Esophagus mucosa (tissue), 1 donor: ENCODE results near the gene MRPL51. TPM values are rescaled to one million over a fixed set of nuclear protein-coding genes. Genes with fewer than 3 reads are reported as not detected.
A peak's percentile ranks its signal among the peaks of the same experiment; 100 is the strongest.
"Not testable (repeated sequence)": the region's sequence is repeated elsewhere in the genome, so short reads cannot be mapped to it uniquely, and the experiment has no call there.

Experiments used
- ATAC-seq: fragments of 200-7000 bp; cut with Tn5 transposase; one replicate; pipeline ENCODE4 v1.9.1; 2020
- total RNA-seq: library from RNA; stranded (reverse); gene quantifications from one replicate; pipeline ENCODE4 v1.2.4, GENCODE V29; 2023
- donor health status: DM: yes; HTN: yes; CAD: no.

The MRPL51 gene
- 180 TPM for total RNA-seq

DNA sequence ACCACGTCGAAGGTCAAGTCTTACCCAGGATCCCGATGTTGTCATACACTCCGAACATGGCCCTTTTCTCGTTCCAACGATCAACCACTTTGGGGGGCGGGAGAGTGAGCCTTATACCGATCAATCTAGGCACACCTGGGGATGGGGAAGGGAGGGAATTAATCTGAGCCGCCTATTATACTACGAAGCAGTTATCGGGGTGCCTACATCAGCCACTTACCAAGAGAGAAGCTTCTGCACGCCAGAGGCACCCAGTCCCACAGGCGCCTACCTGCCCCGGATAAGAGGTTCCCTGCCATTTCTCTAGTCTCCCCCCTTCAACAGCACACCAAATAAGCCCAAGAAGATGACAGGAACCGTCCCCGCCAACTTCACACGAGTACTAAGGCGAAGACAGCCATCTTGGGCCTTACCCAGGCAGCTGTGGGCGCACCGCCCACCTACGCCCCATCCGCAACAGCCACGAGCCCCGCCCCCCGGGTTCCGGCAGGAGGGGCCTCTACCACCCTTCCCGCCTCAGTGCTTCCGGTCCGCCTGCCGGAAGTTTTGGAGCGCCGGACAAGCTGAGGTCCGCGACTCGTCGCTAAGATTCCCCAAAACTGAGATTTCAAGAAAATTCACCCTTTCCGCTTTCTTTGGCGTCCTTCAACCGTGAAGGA, at the start of gene MRPL51:
TSS of gene MRPL51 (minus strand) at position 425 of the 659 bp plus-strand sequence. CDS start at position 299, 126 bp downstream.
- peak; percentile 95 for ATAC-seq

GRCh38 chr12:6542209-6543009, 49.3 kb upstream of the MRPL51 start:
- ATAC-seq: no peak

DNA sequence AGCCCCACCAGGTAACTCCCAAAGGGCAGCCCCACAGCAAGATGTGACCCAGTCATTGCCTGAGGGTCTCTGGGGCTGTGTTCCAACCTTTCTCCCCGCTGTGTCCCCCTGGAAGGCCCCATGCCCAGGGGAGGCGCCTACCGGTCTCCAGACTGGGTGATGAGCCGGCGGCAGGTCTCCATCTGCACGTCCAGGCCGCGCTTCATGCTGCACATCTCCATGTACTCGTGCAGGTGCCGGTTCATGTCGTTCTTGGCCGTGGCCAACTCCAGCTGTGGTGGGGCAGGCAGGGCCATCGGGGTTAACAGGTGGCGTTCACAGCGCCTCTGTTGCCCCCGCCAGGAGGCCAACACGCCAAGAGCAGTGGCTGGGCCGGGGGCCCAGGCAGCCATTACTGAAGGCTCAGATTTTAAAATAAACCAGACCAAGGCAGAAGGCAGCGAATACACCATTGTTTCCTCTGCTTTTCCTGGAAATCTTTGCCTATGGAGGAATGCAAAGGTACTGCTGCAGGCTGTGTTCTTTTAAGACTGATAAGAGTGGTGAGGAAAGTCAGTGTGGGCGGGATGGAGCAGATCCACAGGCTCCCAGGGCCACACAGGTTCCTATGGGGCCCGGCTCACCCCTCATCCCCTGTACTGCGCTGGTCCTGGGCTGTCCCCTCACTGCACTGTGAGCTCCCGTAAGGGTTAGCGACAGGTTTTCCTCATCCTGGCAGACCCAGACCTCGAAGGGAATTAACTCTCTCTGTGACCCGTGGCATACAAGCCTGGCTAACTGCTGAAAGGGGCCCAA, 48.5 kb upstream of the MRPL51 start:
- ATAC-seq: no peak

GRCh38 chr12:6540181-6540877, 47.3 kb upstream of the MRPL51 start:
- ATAC-seq: peak; percentile 85

DNA sequence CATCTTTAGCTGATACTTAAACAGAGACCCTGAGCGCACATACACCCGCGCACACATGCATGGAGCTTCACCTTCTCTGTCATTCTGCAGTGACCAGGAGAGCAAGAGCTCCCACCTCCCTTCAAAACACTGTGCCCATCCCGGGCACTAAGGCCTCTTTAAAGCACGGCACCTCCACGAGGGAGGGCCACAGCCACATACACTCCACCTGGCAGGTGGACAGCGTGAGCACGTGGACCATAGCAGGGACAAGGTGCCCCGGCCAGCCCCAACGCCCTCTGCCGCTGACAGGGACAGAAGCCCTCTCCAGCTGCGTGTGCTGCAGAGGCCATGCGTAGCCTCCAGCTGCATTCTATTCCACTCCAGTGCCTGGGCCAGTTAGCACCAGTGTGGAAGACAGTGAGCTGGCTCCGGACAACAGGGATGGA, 46.7 kb upstream of the MRPL51 start:
- ATAC-seq: peak; percentile 9

- no peak for ATAC-seq
Observed at GRCh38 chr12:6539314-6539682, 46.2 kb upstream of the MRPL51 start.

DNA sequence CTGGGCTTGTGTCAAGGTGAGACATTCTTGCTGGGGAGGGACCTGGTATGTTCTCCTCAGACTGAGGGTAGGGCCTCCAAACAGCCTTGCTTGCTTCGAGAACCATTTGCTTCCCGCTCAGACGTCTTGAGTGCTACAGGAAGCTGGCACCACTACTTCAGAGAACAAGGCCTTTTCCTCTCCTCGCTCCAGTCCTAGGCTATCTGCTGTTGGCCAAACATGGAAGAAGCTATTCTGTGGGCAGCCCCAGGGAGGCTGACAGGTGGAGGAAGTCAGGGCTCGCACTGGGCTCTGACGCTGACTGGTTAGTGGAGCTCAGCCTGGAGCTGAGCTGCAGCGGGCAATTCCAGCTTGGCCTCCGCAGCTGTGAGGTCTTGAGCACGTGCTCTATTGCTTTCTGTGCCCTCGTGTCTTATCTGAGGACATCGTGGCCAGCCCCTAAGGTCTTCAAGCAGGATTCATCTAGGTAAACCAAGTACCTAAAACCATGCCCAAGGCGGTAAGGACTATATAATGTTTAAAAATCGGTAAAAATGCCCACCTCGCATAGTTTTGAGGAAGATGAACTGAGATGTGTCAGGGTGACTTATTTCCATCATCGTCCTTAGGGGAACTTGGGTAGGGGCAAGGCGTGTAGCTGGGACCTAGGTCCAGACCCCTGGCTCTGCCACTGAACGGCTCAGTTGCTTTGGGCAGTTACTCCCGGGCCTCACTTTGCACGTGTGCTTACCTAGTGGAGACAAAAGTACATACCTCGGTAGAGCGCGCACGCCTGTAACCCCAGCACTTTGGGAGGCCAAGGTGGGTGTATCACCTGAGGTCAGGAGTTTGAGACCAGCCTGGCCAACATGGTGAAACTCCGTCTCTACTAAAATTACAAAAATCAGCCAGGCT, 45.6 kb upstream of the MRPL51 start:
- ATAC-seq: no peak

GRCh38 chr12:6537580-6538419, 44.7 kb upstream of the MRPL51 start:
- not testable (repeated sequence) for ATAC-seq

GRCh38 chr12:6536894-6537579, 44.0 kb upstream of the MRPL51 start:
- ATAC-seq: no peak

DNA sequence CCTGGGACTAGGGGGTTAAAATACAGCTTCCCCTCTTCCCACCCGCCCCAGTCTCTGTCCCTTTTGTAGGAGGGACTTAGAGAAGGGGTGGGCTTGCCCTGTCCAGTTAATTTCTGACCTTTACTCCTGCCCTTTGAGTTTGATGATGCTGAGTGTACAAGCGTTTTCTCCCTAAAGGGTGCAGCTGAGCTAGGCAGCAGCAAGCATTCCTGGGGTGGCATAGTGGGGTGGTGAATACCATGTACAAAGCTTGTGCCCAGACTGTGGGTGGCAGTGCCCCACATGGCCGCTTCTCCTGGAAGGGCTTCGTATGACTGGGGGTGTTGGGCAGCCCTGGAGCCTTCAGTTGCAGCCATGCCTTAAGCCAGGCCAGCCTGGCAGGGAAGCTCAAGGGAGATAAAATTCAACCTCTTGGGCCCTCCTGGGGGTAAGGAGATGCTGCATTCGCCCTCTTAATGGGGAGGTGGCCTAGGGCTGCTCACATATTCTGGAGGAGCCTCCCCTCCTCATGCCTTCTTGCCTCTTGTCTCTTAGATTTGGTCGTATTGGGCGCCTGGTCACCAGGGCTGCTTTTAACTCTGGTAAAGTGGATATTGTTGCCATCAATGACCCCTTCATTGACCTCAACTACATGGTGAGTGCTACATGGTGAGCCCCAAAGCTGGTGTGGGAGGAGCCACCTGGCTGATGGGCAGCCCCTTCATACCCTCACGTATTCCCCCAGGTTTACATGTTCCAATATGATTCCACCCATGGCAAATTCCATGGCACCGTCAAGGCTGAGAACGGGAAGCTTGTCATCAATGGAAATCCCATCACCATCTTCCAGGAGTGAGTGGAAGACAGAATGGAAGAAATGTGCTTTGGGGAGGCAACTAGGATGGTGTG, 43.1 kb upstream of the MRPL51 start:
- ATAC-seq: no peak

DNA sequence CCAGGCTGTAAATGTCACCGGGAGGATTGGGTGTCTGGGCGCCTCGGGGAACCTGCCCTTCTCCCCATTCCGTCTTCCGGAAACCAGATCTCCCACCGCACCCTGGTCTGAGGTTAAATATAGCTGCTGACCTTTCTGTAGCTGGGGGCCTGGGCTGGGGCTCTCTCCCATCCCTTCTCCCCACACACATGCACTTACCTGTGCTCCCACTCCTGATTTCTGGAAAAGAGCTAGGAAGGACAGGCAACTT, 42.6 kb upstream of the MRPL51 start:
- ATAC-seq: no peak

DNA sequence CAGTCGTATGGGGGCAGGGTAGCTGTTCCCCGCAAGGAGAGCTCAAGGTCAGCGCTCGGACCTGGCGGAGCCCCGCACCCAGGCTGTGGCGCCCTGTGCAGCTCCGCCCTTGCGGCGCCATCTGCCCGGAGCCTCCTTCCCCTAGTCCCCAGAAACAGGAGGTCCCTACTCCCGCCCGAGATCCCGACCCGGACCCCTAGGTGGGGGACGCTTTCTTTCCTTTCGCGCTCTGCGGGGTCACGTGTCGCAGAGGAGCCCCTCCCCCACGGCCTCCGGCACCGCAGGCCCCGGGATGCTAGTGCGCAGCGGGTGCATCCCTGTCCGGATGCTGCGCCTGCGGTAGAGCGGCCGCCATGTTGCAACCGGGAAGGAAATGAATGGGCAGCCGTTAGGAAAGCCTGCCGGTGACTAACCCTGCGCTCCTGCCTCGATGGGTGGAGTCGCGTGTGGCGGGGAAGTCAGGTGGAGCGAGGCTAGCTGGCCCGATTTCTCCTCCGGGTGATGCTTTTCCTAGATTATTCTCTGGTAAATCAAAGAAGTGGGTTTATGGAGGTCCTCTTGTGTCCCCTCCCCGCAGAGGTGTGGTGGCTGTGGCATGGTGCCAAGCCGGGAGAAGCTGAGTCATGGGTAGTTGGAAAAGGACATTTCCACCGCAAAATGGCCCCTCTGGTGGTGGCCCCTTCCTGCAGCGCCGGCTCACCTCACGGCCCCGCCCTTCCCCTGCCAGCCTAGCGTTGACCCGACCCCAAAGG, 42.1 kb upstream of the MRPL51 start:
- peak; percentile 39 for ATAC-seq

DNA sequence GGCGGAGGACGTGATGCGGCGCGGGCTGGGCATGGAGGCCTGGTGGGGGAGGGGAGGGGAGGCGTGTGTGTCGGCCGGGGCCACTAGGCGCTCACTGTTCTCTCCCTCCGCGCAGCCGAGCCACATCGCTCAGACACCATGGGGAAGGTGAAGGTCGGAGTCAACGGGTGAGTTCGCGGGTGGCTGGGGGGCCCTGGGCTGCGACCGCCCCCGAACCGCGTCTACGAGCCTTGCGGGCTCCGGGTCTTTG, 41.6 kb upstream of the MRPL51 start:
- ATAC-seq: peak; percentile 50

GRCh38 chr12:6533923-6534694, 41.0 kb upstream of the MRPL51 start, which contains the start of gene GAPDH:
TSS of gene GAPDH (plus strand) at chr12:6534517. CDS start at chr12:6534833, 316 bp downstream.
- peak; percentile 75 for ATAC-seq

GRCh38 chr12:6533653-6533922, 40.5 kb upstream of the MRPL51 start:
- ATAC-seq: peak; percentile 1

- peak; percentile 48 for ATAC-seq
Observed at GRCh38 chr12:6532927-6533652, 40.0 kb upstream of the MRPL51 start.
